Neutrophil (primary cell): ENCODE results near the gene KIF26B.

ENCODE experiments used
- H3K27ac ChIP-seq: fragments of 200-600 bp; sonication (generic); 2 replicates; pipeline ENCODE4 v1.5.1; 2016; ENCODE audit warnings: mild to moderate bottlenecking, moderate library complexity
- H3K27me3 ChIP-seq: fragments of 200-600 bp; sonication (generic); 2 replicates; pipeline ENCODE4 v1.6.0; 2016; ENCODE audit warnings: mild to moderate bottlenecking
- H3K36me3 ChIP-seq: fragments of 200-600 bp; sonication (generic); 2 replicates; pipeline ENCODE4 v1.5.1; 2017
- H3K4me1 ChIP-seq, 2 experiments: fragments of 200-600 bp in 1 of 2; sonication (generic) in 1 of 2; 1 replicate in 1 of 2; 2 replicates in 1 of 2; pipeline versions ENCODE4 v1.5.1 to v1.6.1; 2013 to 2016; ENCODE audit warnings: low read depth in 1 of 2, low read length in 1 of 2, mild to moderate bottlenecking in 1 of 2, moderate library complexity in 1 of 2; ENCODE audit not compliant: control insufficient read depth in 1 of 2, insufficient read depth in 1 of 2
- H3K4me3 ChIP-seq, 2 experiments: fragments of 200-600 bp in 1 of 2; sonication (generic) in 1 of 2; 1 replicate in 1 of 2; 2 replicates in 1 of 2; pipeline ENCODE4 v1.5.1; 2013 to 2016; ENCODE audit warnings: low read depth in 1 of 2, low read length in 1 of 2, mild to moderate bottlenecking in 1 of 2, moderate library complexity in 1 of 2
- H3K9me3 ChIP-seq: fragments of 200-600 bp; sonication (generic); 2 replicates; pipeline ENCODE4 v1.5.1; 2016
- CTCF ChIP-seq: fragments of 200-600 bp; sonication (generic); IDR thresholded peaks from 2 replicates; pipeline ENCODE4 v1.5.1; 2016; ENCODE audit warnings: antibody characterized with exemption

Gene KIF26B

DNA sequence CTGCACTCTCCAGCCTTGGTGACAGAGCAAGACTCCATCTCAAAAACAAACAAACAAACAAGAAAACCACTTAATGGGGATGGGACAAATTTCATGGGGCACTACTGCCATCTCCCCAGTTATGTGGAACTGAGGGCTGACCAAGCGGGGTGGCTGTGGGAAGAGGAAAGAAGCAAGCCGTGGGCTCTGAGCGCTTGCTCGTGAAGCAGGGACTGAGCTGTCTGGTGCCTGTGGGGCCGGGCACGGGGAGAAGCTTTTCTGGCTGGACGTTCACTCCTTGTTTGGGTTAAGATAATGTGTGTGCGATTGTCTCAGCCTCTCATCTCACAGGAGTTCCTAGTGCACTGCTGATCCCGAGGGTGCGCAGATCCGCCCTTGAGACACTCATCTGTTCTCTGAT lies 22.0 kb upstream of the KIF26B start:
- Histone ChIP-seq H3K9me3 (no peaks in the 10 kb centered on the region), H3K4me3 (no peak overlapping the region), H3K27me3 (peaks cover 43% of the 10 kb centered on the region), H3K27ac (no peak overlapping the region), H3K4me1 (no peaks in the 10 kb centered on the region), H3K36me3 (no peaks in the 10 kb centered on the region)
- no peak for TF ChIP-seq CTCF

GRCh38 chr1:245133995-245134715 lies 20.6 kb upstream of the KIF26B start:
- no peak for TF ChIP-seq CTCF
- H3K27me3 ChIP-seq, result peaks cover 41% of the 10 kb centered on the region
- no peaks in the 10 kb centered on the region for H3K4me1 ChIP-seq
- no peak overlapping the region for H3K4me3 ChIP-seq
- H3K9me3 ChIP-seq, result no peaks in the 10 kb centered on the region
- H3K27ac ChIP-seq, result no peak overlapping the region
- H3K36me3 ChIP-seq, result no peaks in the 10 kb centered on the region

DNA sequence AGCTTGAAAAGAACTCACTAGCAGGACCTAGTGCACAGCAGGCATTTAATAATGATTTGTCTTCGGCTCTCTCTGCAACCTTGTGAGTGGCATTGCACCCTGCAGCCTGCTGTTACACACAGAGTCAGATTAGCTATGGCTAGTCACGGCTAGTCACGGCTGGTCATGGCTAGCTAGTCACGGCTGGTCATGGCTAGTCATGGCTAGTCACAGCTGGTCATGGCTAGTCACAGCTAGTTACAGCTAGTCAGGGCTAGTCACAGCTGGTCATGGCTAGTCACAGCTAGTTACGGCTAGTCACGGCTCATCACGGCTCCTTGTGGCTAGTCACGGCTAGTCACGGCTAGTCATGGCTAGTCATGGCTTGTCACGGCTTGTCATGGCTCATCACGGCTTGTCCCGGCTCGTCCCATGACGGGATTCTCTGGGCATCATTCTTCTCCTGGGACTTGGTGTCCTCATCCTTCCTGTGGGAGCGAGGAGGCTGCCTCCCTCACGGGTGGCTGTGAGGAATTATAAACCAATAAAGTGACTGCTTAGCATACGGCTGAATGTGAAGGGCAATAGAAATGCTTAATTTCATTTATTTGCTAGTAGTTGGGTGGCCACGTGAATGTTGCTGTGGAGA lies 12.5 kb upstream of the KIF26B start:
- no peak overlapping the region for H3K4me3 ChIP-seq
- H3K27me3 ChIP-seq, result peaks cover 22% of the 10 kb centered on the region
- no peak for TF ChIP-seq CTCF
- no peak overlapping the region for H3K27ac ChIP-seq
- H3K36me3 ChIP-seq, result no peaks in the 10 kb centered on the region
- no peaks in the 10 kb centered on the region for H3K9me3 ChIP-seq
- H3K4me1 ChIP-seq, result no peaks in the 10 kb centered on the region

GRCh38 chr1:245142976-245143375 lies 11.8 kb upstream of the KIF26B start:
- Histone ChIP-seq H3K36me3 (no peaks in the 10 kb centered on the region), H3K27ac (no peak overlapping the region), H3K27me3 (peaks cover 18% of the 10 kb centered on the region), H3K9me3 (no peaks in the 10 kb centered on the region), H3K4me3 (no peak overlapping the region), H3K4me1 (no peaks in the 10 kb centered on the region)
- TF ChIP-seq CTCF, result no peak

- Histone ChIP-seq H3K4me3 (no peak overlapping the region), H3K4me1 (no peaks in the 10 kb centered on the region), H3K9me3 (no peaks in the 10 kb centered on the region), H3K27ac (no peak overlapping the region), H3K36me3 (no peaks in the 10 kb centered on the region), H3K27me3 (peaks cover 14% of the 10 kb centered on the region)
- TF ChIP-seq CTCF, result no peak
Measured at GRCh38 chr1:245143849-245144248, 10.9 kb upstream of the KIF26B start.
